NT2/D1 (cell line): ENCODE data around the gene PITPNM3.

Experiments used
- SUZ12 ChIP-seq: IDR thresholded peaks from 2 replicates; pipeline ENCODE4 v1.6.1; 2011; ENCODE audit not compliant: insufficient read length, insufficient read depth; ENCODE audit errors: extremely low read depth
- YY1 ChIP-seq: IDR thresholded peaks from 2 replicates; pipeline ENCODE4 v1.6.1; 2011; ENCODE audit not compliant: insufficient read length, insufficient read depth

DNA sequence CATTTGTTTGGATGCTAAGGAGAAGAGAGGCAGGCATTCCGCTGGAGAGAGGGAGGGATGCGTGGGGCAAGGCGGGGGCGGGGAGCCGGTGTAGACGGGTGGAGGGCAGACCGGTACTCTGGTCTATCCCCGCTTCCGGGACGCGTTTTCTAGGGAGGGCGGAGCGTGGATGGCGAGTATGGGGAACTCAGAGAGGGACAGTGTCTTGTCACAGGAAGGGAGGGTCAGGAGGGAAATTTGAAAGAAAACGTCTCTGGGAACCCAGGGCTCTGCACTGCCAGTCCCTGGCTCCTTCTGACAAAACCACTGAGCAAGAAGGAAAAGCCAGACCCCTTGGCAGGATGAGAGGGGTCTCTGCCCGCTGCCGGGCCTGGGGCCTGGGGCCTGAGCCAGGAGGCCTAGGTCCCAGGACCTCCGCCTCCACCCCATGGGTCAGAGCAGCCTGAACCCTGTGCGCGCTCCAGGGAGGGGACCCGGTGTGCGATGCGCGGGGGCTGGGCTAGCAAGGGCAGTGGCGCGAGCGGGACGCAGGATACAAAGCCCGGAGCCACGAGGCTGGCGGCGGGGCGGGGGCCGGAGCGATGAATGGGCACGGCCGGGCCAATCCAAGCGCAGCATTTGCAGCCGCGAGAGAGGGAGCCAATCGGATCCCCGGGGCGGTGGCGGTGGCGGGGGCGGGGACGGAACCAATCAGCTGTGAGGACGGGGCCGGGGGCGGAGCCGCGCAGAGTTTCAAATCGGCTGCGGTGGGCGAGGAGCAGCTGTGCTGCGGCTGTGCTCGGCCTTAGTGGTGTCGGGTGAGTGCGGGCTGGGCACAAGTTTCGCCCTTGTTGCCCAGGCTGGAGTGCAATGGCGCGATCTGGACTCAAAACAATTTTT, 112.4 kb downstream of the PITPNM3 start, which contains the start of gene PIMREG:
- no peak for TF ChIP-seq SUZ12
- TF ChIP-seq YY1, result no peak
